ENCODE data around the gene MYO18A.

Gene MYO18A

GRCh38 chr17:29063992-29064391 lies 116.2 kb downstream of the MYO18A start:
- Mint-ChIP-seq H3K9me3 (no peaks in the 10 kb centered on the region), H3K4me3 (no peak overlapping the region), H3K4me1 (ENCODE audit: low read depth) (no peaks in the 10 kb centered on the region), H3K27ac (no peak overlapping the region), H3K27me3 (ENCODE audit: low read depth) (peaks cover 4% of the 10 kb centered on the region), H3K36me3 (ENCODE audit: low read depth) (no peaks in the 10 kb centered on the region)
- DNase-seq (ENCODE audit: low spot score): no peak

- H3K4me3 Mint-ChIP-seq: no peak overlapping the region
- DNase-seq (ENCODE audit: low spot score): no peak
- H3K27ac Mint-ChIP-seq: no peak overlapping the region
- no peaks in the 10 kb centered on the region for H3K36me3 Mint-ChIP-seq (ENCODE audit: low read depth)
- H3K27me3 Mint-ChIP-seq (ENCODE audit: low read depth): peaks cover 4% of the 10 kb centered on the region
- no peaks in the 10 kb centered on the region for H3K4me1 Mint-ChIP-seq (ENCODE audit: low read depth)
- no peaks in the 10 kb centered on the region for H3K9me3 Mint-ChIP-seq
These were observed 118.0 kb downstream of the MYO18A start for GRCh38 chr17:29062215-29062614.

- Mint-ChIP-seq H3K27me3 (ENCODE audit: low read depth) (peaks cover 4% of the 10 kb centered on the region), H3K4me1 (ENCODE audit: low read depth) (no peaks in the 10 kb centered on the region), H3K27ac (no peak overlapping the region), H3K36me3 (ENCODE audit: low read depth) (no peaks in the 10 kb centered on the region), H3K4me3 (no peak overlapping the region), H3K9me3 (no peaks in the 10 kb centered on the region)
- no peak for DNase-seq (ENCODE audit: low spot score)
These were observed 119.2 kb downstream of the MYO18A start for GRCh38 chr17:29061036-29061435.

GRCh38 chr17:29060475-29060874 lies 119.7 kb downstream of the MYO18A start:
- DNase-seq (ENCODE audit: low spot score): no peak
- Mint-ChIP-seq H3K4me3 (no peak overlapping the region), H3K27ac (no peak overlapping the region), H3K9me3 (no peaks in the 10 kb centered on the region), H3K36me3 (ENCODE audit: low read depth) (no peaks in the 10 kb centered on the region), H3K27me3 (ENCODE audit: low read depth) (peaks cover 4% of the 10 kb centered on the region), H3K4me1 (ENCODE audit: low read depth) (no peaks in the 10 kb centered on the region)

- Mint-ChIP-seq H3K9me3 (no peaks in the 10 kb centered on the region), H3K27ac (no peak overlapping the region), H3K4me3 (no peak overlapping the region), H3K4me1 (ENCODE audit: low read depth) (no peaks in the 10 kb centered on the region), H3K27me3 (ENCODE audit: low read depth) (peaks cover 4% of the 10 kb centered on the region), H3K36me3 (ENCODE audit: low read depth) (no peaks in the 10 kb centered on the region)
- DNase-seq (ENCODE audit: low spot score): no peak
These were observed 120.9 kb downstream of the MYO18A start for GRCh38 chr17:29059281-29059680.

GRCh38 chr17:29058391-29058790 lies 121.8 kb downstream of the MYO18A start:
- Mint-ChIP-seq H3K4me3 (no peak overlapping the region), H3K9me3 (no peaks in the 10 kb centered on the region), H3K27ac (no peak overlapping the region), H3K36me3 (ENCODE audit: low read depth) (no peaks in the 10 kb centered on the region), H3K27me3 (ENCODE audit: low read depth) (peaks cover 4% of the 10 kb centered on the region), H3K4me1 (ENCODE audit: low read depth) (no peaks in the 10 kb centered on the region)
- no peak for DNase-seq (ENCODE audit: low spot score)

GRCh38 chr17:29057361-29057760 lies 122.8 kb downstream of the MYO18A start:
- no peak overlapping the region for H3K4me3 Mint-ChIP-seq
- no peak overlapping the region for H3K27ac Mint-ChIP-seq

GRCh38 chr17:29054835-29055234 lies 125.4 kb downstream of the MYO18A start:
- Mint-ChIP-seq H3K36me3 (ENCODE audit: low read depth) (no peaks in the 10 kb centered on the region), H3K4me3 (no peak overlapping the region), H3K4me1 (ENCODE audit: low read depth) (no peaks in the 10 kb centered on the region), H3K9me3 (no peaks in the 10 kb centered on the region), H3K27me3 (ENCODE audit: low read depth) (no peaks in the 10 kb centered on the region), H3K27ac (no peak overlapping the region)
- no peak for DNase-seq (ENCODE audit: low spot score)

More at GRCh38 chr17:29057361-29057760, 122.8 kb downstream of the MYO18A start:
- no peak for DNase-seq (ENCODE audit: low spot score)
- Mint-ChIP-seq H3K4me1 (ENCODE audit: low read depth) (no peaks in the 10 kb centered on the region), H3K9me3 (no peaks in the 10 kb centered on the region), H3K27me3 (ENCODE audit: low read depth) (peaks cover 2% of the 10 kb centered on the region), H3K36me3 (ENCODE audit: low read depth) (no peaks in the 10 kb centered on the region)

GRCh38 chr17:29051731-29052130 lies 128.5 kb downstream of the MYO18A start:
- Mint-ChIP-seq H3K9me3 (no peaks in the 10 kb centered on the region), H3K4me3 (no peak overlapping the region), H3K4me1 (ENCODE audit: low read depth) (no peaks in the 10 kb centered on the region), H3K27ac (no peak overlapping the region), H3K27me3 (ENCODE audit: low read depth) (peaks cover 3% of the 10 kb centered on the region), H3K36me3 (ENCODE audit: low read depth) (no peaks in the 10 kb centered on the region)
- DNase-seq (ENCODE audit: low spot score): no peak

- H3K27ac Mint-ChIP-seq: no peak overlapping the region
- no peak for DNase-seq (ENCODE audit: low spot score)
- H3K4me3 Mint-ChIP-seq: no peak overlapping the region
- H3K36me3 Mint-ChIP-seq (ENCODE audit: low read depth): no peaks in the 10 kb centered on the region
- H3K4me1 Mint-ChIP-seq (ENCODE audit: low read depth): no peaks in the 10 kb centered on the region
- H3K27me3 Mint-ChIP-seq (ENCODE audit: low read depth): peaks cover 3% of the 10 kb centered on the region
- H3K9me3 Mint-ChIP-seq: no peaks in the 10 kb centered on the region
These were observed 129.0 kb downstream of the MYO18A start for GRCh38 chr17:29051194-29051593.

- H3K36me3 Mint-ChIP-seq (ENCODE audit: low read depth): no peaks in the 10 kb centered on the region
- no peak for DNase-seq (ENCODE audit: low spot score)
- H3K4me1 Mint-ChIP-seq (ENCODE audit: low read depth): no peaks in the 10 kb centered on the region
- H3K27me3 Mint-ChIP-seq (ENCODE audit: low read depth): peaks cover 8% of the 10 kb centered on the region
- no peak overlapping the region for H3K4me3 Mint-ChIP-seq
- no peak overlapping the region for H3K27ac Mint-ChIP-seq
- H3K9me3 Mint-ChIP-seq: no peaks in the 10 kb centered on the region
These were observed 130.0 kb downstream of the MYO18A start for GRCh38 chr17:29050176-29050575.

- Mint-ChIP-seq H3K4me3 (no peak overlapping the region), H3K4me1 (ENCODE audit: low read depth) (no peaks in the 10 kb centered on the region), H3K27ac (no peak overlapping the region)
These were observed 130.6 kb downstream of the MYO18A start for GRCh38 chr17:29049541-29050145.

GRCh38 chr17:29048440-29049368 lies 131.5 kb downstream of the MYO18A start:
- Mint-ChIP-seq H3K36me3 (ENCODE audit: low read depth) (no peaks in the 10 kb centered on the region), H3K4me3 (no peak overlapping the region)

More at GRCh38 chr17:29049541-29050145, 130.6 kb downstream of the MYO18A start:
- no peaks in the 10 kb centered on the region for H3K9me3 Mint-ChIP-seq
- DNase-seq (ENCODE audit: low spot score): no peak
- peaks cover 8% of the 10 kb centered on the region for H3K27me3 Mint-ChIP-seq (ENCODE audit: low read depth)
- no peaks in the 10 kb centered on the region for H3K36me3 Mint-ChIP-seq (ENCODE audit: low read depth)

GRCh38 chr17:29046473-29046839 lies 133.7 kb downstream of the MYO18A start:
- no peak overlapping the region for H3K4me3 Mint-ChIP-seq

More at GRCh38 chr17:29048440-29049368, 131.5 kb downstream of the MYO18A start:
- Mint-ChIP-seq H3K9me3 (no peaks in the 10 kb centered on the region), H3K27me3 (ENCODE audit: low read depth) (peaks cover 8% of the 10 kb centered on the region), H3K27ac (no peak overlapping the region), H3K4me1 (ENCODE audit: low read depth) (no peaks in the 10 kb centered on the region)
- DNase-seq (ENCODE audit: low spot score): no peak

More at GRCh38 chr17:29046473-29046839, 133.7 kb downstream of the MYO18A start:
- no peak for DNase-seq (ENCODE audit: low spot score)
- Mint-ChIP-seq H3K36me3 (ENCODE audit: low read depth) (no peaks in the 10 kb centered on the region), H3K4me1 (ENCODE audit: low read depth) (peaks cover 3% of the 10 kb centered on the region), H3K27me3 (ENCODE audit: low read depth) (peaks cover 8% of the 10 kb centered on the region), H3K27ac (no peak overlapping the region), H3K9me3 (no peaks in the 10 kb centered on the region)
